WTC11 (cell line): ENCODE data around the gene RBM39. TPM values are rescaled to one million over a fixed set of nuclear protein-coding genes. Genes with fewer than 3 reads are reported as not detected.

Experiments
- ATAC-seq: fragments of 200-7000 bp; cut with Tn5 transposase; 2 replicates; pipeline ENCODE4 v1.10.0; 2021; ENCODE audit warnings: mild to moderate bottlenecking, moderate library complexity
- CTCF ChIA-PET: fragments of 300-600 bp; sonication (Branson Sonifier 250); formaldehyde crosslinking; loops from one replicate; lab custom pipeline; 2021; ENCODE audit warnings: antibody characterized with exemption; lab: Charles Lee
- POLR2A ChIA-PET: fragments of 350-600 bp; sonication (Branson Sonifier 250); formaldehyde crosslinking; loops from one replicate; lab custom pipeline; 2021; ENCODE audit warnings: antibody characterized with exemption; lab: Charles Lee
- DNase-seq: peaks from one replicate; pipeline ENCODE4 v3.0.0; 2021; ENCODE audit warnings: low spot score
- H3K27ac Mint-ChIP-seq: 2 replicates; pipeline ENCODE4 v1.8.0; 2021; ENCODE audit warnings: mixed read lengths
- H3K27me3 Mint-ChIP-seq: 2 replicates; pipeline ENCODE4 v1.8.0; 2021; ENCODE audit warnings: low read depth, mild to moderate bottlenecking, moderate library complexity, mixed read lengths
- H3K36me3 Mint-ChIP-seq: 2 replicates; pipeline ENCODE4 v1.8.0; 2021; ENCODE audit warnings: mixed read lengths
- H3K4me1 Mint-ChIP-seq: 2 replicates; pipeline ENCODE4 v1.8.0; 2022; ENCODE audit warnings: mixed read lengths
- H3K4me3 Mint-ChIP-seq: 2 replicates; pipeline ENCODE4 v1.8.0; 2021; ENCODE audit warnings: mild to moderate bottlenecking, moderate library complexity, mixed read lengths
- H3K9me3 Mint-ChIP-seq: 2 replicates; pipeline ENCODE4 v1.8.0; 2021; ENCODE audit warnings: mixed read lengths
- AFF4 ChIP-seq: sonication (generic); formaldehyde crosslinking; IDR thresholded peaks from 2 replicates; pipeline ENCODE4 v1.8.1; 2023; ENCODE audit warnings: mild to moderate bottlenecking, missing genetic modification reagents, borderline replicate concordance
- ATF6 ChIP-seq: sonication (generic); formaldehyde crosslinking; IDR thresholded peaks from 2 replicates; pipeline ENCODE4 v1.8.1; 2023; ENCODE audit warnings: mild to moderate bottlenecking, missing genetic modification reagents
- CDX4 ChIP-seq: fragments of 250-450 bp; sonication (Bioruptor Pico); IDR thresholded peaks from 2 replicates; pipeline ENCODE4 v1.9.0; 2021; ENCODE audit warnings: moderate library complexity, mild to moderate bottlenecking, inconsistent platforms, borderline replicate concordance
- CREB1 ChIP-seq: sonication (generic); formaldehyde crosslinking; IDR thresholded peaks from 2 replicates; pipeline ENCODE4 v1.8.0; 2023; ENCODE audit warnings: mild to moderate bottlenecking, missing genetic modification reagents
- CTCF ChIP-seq: fragments of 200-600 bp; IDR thresholded peaks from 2 replicates; pipeline ENCODE4 v1.8.0; 2022; ENCODE audit warnings: antibody characterized with exemption
- ETV6 ChIP-seq: sonication (generic); formaldehyde crosslinking; IDR thresholded peaks from 2 replicates; pipeline ENCODE4 v1.8.1; 2022; ENCODE audit warnings: mild to moderate bottlenecking, missing genetic modification reagents
- FOXP4 ChIP-seq: sonication (generic); formaldehyde crosslinking; IDR thresholded peaks from 2 replicates; pipeline ENCODE4 v1.8.0; 2022; ENCODE audit warnings: mild to moderate bottlenecking, missing genetic modification reagents
- HMGA2 ChIP-seq: fragments of 250-450 bp; sonication (Bioruptor Pico); IDR thresholded peaks from 2 replicates; pipeline ENCODE4 v1.4.0; 2021; ENCODE audit warnings: mild to moderate bottlenecking, moderate library complexity
- IRF2 ChIP-seq: sonication (generic); formaldehyde crosslinking; IDR thresholded peaks from 2 replicates; pipeline ENCODE4 v1.8.0; 2022; ENCODE audit warnings: low read depth, missing genetic modification reagents, borderline replicate concordance
- MYBL2 ChIP-seq: sonication (generic); formaldehyde crosslinking; IDR thresholded peaks from 2 replicates; pipeline ENCODE4 v1.8.1; 2023; ENCODE audit warnings: mild to moderate bottlenecking, moderate library complexity, missing genetic modification reagents
- NFYB ChIP-seq: sonication (generic); formaldehyde crosslinking; conservative IDR thresholded peaks from 2 replicates; pipeline ENCODE4 v1.8.0; 2022; ENCODE audit warnings: low read depth, missing genetic modification reagents
- RELA ChIP-seq: sonication (generic); formaldehyde crosslinking; IDR thresholded peaks from 2 replicates; pipeline ENCODE4 v1.8.1; 2022; ENCODE audit warnings: missing genetic modification reagents, mild to moderate bottlenecking, borderline replicate concordance
- SMAD4 ChIP-seq: sonication (generic); formaldehyde crosslinking; IDR thresholded peaks from 2 replicates; pipeline ENCODE4 v1.8.0; 2022; ENCODE audit warnings: mild to moderate bottlenecking, missing genetic modification reagents
- SOX15 ChIP-seq: fragments of 250-450 bp; sonication (Bioruptor Pico); IDR thresholded peaks from 2 replicates; pipeline ENCODE4 v1.9.0; 2021; ENCODE audit warnings: mild to moderate bottlenecking
- TEAD4 ChIP-seq: sonication (generic); formaldehyde crosslinking; IDR thresholded peaks from 2 replicates; pipeline ENCODE4 v1.8.0; 2022; ENCODE audit warnings: mild to moderate bottlenecking, missing genetic modification reagents
- ZNF232 ChIP-seq: sonication (generic); formaldehyde crosslinking; IDR thresholded peaks from 2 replicates; pipeline ENCODE4 v1.8.0; 2022; ENCODE audit warnings: mild to moderate bottlenecking, missing genetic modification reagents
- ZNF281 ChIP-seq: sonication (generic); formaldehyde crosslinking; IDR thresholded peaks from 2 replicates; pipeline ENCODE4 v1.8.0; 2023; ENCODE audit warnings: mild to moderate bottlenecking, missing genetic modification reagents
- ZNF396 ChIP-seq: fragments of 250-450 bp; sonication (Bioruptor Pico); IDR thresholded peaks from 2 replicates; pipeline ENCODE4 v1.8.0; 2021; ENCODE audit warnings: mild to moderate bottlenecking, moderate library complexity, borderline replicate concordance
- ZNF416 ChIP-seq: fragments of 250-450 bp; sonication (Bioruptor Pico); IDR thresholded peaks from 2 replicates; pipeline ENCODE4 v1.9.0; 2021; ENCODE audit warnings: mild to moderate bottlenecking, inconsistent platforms
- ZNF423 ChIP-seq: fragments of 250-450 bp; sonication (Bioruptor Pico); IDR thresholded peaks from 2 replicates; pipeline ENCODE4 v2.1.2; 2022; ENCODE audit warnings: mild to moderate bottlenecking, moderate library complexity
- total RNA-seq: library from RNA; stranded (reverse); gene quantifications from 3 replicates; pipeline ENCODE4 v1.2.3, GENCODE V29; 2021

Gene RBM39
- total RNA-seq, 1 experiment from 2014 or later: 231 TPM

- DNase-seq (no peak), ATAC-seq (no peak)
- Mint-ChIP-seq H3K4me1 (no peaks in the 10 kb centered on the region), H3K9me3 (no peaks in the 10 kb centered on the region), H3K27me3 (no peaks in the 10 kb centered on the region), H3K27ac (no peak overlapping the region), H3K4me3 (no peak overlapping the region), H3K36me3 (peaks cover 17% of the 10 kb centered on the region)
- CTCF ChIA-PET: no interaction called here
- TF ChIP-seq FOXP4 (CRISPR knock-in tag): no peak
- TF ChIP-seq ZNF232: no peak
- POLR2A ChIA-PET: no interaction called here
These were observed 67.1 kb downstream of the RBM39 start for GRCh38 chr20:35674921-35675320.

- peaks cover 24% of the 10 kb centered on the region for H3K36me3 Mint-ChIP-seq
- TF ChIP-seq CDX4 (CRISPR knock-in tag): no peak
- TF ChIP-seq ZNF416 (CRISPR knock-in tag): no peak
- TF ChIP-seq NFYB (CRISPR knock-in tag): no peak
- no peak for TF ChIP-seq RELA (CRISPR knock-in tag)
- no peak for TF ChIP-seq ZNF396 (CRISPR knock-in tag)
- TF ChIP-seq HMGA2 (CRISPR knock-in tag): no peak
- no peak for TF ChIP-seq TEAD4 (CRISPR knock-in tag)
- TF ChIP-seq CREB1: no peak
- TF ChIP-seq ZNF423 (CRISPR knock-in tag): no peak
- TF ChIP-seq CTCF: no peak
- no peak for TF ChIP-seq AFF4
- no peak for TF ChIP-seq ZNF281
- no peak for TF ChIP-seq IRF2 (CRISPR knock-in tag)
- no peak for TF ChIP-seq SMAD4
- TF ChIP-seq ETV6: no peak
- TF ChIP-seq SOX15: no peak
- TF ChIP-seq MYBL2 (CRISPR knock-in tag): no peak
- TF ChIP-seq ATF6 (CRISPR knock-in tag): no peak
- no peaks in the 10 kb centered on the region for H3K27me3 Mint-ChIP-seq
- no peaks in the 10 kb centered on the region for H3K9me3 Mint-ChIP-seq
- H3K4me3 Mint-ChIP-seq: no peak overlapping the region
- no peaks in the 10 kb centered on the region for H3K4me1 Mint-ChIP-seq
- ATAC-seq: no peak
- ChIA-PET POLR2A (no interaction called here), CTCF (no interaction called here)
- no peak for DNase-seq
- no peak overlapping the region for H3K27ac Mint-ChIP-seq
These were observed 68.2 kb downstream of the RBM39 start for GRCh38 chr20:35673884-35674283.
